NCI-H510A (cell line): ENCODE measurements around the gene UBE2N.
"Not testable (repeated sequence)": the region's sequence is repeated elsewhere in the genome, so short reads cannot be mapped to it uniquely, and the experiment has no call there.

Experiments used
- DNase-seq: peaks from one replicate; lab custom pipeline; 2025; lab: John Stamatoyannopoulos, UW

Gene UBE2N

DNA sequence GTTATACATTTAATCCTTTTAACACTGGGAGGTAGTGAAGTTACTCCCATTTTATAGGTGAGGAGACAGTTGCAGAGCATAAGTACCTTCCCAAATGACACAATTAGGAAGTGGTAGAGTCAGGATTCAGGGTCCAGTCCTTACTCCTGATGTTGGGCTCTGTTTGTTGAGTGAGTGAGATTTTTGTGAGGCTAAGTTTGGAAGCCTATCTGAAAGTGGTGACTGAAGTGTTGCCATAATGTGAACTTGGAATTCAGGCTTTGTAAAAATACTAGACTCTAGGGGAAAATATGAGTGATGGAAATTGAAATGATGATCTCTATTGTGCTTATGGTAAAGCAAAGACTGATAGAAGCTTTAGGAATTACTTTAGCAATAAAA, 61.8 kb downstream of the UBE2N start:
- no peak for DNase-seq

DNA sequence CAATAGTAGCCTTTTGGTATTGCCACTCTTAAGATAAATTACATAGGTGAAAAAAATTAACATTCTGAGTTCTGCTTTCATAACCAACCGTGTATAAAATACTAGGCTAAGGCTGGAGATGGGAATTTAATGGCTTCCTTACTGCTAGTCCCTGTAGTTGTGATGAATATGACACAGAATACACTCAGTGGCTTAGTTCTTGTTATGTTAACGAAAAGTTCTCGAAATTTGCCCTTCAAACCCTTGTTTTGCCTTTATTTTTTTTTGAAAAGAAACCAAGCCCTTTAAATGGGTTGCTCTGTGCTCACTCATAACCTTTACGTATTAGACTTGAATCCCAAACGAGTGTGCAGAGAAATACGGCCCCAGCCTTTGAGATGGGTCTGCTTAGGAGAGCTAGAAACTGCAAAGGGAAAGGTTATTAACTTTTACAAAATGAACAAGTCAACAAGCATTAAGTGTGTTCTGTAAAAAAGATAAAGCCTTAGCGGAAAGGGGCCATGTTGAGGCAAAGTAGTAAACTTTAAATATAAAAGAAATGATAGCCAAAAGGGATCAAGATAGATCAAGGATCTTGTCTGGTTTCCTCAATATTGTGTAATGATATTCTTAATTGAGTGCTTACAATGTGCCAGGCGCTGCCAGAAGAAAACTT, 62.3 kb downstream of the UBE2N start:
- DNase-seq, result no peak

DNA sequence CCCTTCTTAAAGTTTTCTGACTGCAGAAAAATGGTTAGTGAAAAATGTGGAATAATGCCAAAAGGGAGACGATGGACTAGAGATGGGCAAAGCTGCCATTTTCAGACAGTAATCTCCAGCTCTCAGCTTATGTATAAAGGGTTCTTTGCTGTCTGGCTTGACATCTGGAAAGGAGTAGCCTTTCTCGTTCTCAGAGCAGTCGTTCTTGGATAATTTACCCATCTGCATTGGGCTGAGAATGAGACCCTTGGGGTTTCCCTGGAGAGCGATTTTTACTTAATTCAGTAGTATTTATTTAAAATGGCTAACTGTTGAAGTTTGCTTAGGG, 62.8 kb downstream of the UBE2N start:
- no peak for DNase-seq

DNA sequence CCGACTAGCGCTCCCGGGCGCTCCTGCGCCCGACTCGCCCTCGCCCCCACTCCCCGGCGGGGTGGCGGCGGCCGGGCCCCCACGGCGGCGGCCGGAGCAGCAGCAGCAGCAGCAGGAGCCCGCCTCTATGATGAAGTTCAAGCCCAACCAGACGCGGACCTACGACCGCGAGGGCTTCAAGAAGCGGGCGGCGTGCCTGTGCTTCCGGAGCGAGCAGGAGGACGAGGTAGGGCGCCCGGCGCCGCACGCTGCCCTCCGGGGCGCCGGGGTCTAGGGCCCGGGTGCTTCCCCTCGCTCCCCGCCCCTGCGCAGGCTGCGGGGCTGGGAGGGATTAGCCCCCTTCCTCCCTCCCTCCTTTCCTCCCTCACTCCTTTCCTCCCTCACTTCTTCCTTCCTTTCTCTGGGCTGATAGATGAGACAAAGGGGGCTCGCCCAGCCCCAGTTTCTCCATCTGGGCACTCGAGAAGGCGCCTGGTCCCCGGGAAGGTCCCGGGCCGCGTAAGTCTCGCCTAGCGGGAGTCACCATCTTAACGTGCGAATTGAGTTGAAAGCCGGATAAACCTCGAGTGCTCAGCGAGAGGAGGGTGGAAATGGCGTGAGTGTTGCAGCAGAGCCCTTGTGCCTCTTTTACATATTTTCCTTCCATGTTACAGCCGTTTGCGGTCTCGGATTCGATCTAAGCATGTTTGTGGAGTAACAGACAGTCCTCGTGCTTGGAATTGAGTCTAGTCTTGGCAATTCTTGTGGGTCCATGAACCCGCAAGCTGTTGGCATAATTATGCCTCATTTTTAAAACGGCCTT, 63.4 kb downstream of the UBE2N start:
- DNase-seq, result not testable (repeated sequence)

DNA sequence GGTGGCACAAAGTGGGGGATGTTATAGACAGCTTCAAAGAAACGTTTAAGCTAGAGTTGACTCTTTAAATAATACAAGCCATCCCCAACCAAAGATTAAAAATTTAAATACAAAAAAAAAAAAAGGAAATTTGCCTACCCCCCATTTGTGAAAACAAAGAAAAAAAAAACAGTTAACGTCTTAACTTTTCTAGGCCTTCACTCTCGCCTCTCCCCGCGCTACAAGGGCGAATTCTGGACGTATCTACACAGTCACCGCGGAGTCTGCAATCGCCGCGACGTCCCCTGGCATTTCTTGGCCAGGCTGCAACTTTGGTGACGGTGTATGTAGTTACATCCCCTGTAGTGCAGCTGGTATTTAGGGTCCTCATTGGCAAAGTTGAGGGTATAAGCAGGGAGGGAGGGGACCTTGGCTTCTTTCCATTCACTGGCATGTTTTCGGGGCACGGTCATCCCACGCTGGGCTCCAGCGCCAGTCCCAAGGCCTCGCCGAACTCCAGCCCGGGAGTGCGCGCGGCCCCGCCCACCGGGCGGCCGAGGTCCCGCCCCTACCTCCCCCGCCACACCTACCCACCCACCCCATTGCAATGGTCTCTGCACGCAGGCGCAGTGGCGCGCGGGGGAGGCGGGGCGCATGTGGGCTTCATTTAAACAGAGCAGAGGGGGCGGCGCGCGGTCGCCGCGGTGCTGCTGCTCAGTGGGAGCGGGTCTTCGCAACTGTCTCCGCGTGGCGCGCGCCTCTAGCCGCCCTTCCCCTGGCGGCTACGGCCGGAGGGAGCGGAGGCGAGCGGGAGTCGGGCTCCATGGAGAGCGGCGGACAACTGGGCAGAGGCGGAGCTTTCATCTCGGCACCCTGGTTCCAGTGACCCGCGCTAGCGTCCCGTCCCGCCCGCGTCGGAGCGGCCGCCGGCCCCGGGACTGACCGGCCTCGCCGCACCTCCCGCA, 64.2 kb downstream of the UBE2N start, which contains the start of gene NUDT4:
NUDT4 (plus strand) TSS at position 674 of the 944 bp plus-strand sequence. CDS start 398 bp downstream, outside the sequence.
- peak; percentile 83 for DNase-seq

DNA sequence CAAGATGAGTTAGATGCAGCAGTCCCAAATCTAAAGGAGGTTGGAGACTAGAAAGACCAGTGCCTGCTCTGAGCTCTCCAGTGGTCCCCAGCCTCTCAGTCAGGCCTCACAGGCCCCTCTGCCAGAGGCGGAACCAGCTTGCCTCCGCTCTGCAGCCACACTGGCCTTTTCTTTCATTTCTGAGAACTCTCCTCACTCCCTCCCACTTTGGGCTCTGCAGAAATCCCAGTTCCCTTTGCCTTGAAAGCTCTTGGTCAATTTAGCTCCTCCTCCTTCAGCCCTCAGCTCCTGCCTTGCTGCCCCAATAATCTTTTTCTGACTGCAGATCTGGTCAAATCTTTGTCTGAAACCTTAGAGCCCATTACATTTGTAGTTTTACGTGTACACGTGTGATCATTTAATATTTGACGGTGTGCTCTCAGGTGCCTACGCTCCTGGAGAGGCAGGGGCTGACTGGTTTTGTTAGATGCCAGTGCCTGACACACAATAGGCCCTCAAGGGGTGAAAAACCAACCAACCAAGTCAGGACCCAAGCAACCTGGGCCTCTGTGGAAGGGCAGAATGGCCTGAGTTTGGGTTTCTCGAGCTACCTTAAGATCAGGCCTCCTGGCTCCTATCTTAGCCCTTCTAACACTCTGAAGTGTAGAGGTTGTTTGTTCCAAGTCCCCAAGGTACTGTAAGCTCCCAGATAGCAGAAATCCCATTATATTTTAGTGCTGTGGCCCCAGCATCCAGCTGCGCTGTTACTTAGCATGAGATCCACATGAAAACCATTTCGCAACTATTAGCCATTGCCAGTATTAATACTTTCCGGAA, 65.1 kb downstream of the UBE2N start:
- no peak for DNase-seq

DNA sequence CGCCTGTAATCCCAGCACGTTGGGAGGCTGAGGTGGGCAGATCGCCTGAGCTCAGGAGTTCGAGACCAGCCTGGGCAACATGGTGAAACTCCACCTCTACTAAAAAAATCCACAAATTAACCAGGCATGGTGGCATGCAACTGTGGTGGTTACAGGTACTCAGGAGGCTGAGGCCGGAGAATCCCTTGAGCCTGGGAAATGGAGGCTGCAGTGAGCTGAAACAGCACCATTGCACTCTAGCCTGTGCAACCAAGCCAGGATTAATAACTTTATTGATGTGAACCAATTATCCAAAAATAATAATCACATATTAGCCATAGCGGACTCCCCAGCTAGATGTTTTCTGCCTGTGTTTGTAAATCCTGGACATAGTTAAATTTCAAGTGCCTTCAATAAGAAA, 65.8 kb downstream of the UBE2N start:
- no peak for DNase-seq

DNA sequence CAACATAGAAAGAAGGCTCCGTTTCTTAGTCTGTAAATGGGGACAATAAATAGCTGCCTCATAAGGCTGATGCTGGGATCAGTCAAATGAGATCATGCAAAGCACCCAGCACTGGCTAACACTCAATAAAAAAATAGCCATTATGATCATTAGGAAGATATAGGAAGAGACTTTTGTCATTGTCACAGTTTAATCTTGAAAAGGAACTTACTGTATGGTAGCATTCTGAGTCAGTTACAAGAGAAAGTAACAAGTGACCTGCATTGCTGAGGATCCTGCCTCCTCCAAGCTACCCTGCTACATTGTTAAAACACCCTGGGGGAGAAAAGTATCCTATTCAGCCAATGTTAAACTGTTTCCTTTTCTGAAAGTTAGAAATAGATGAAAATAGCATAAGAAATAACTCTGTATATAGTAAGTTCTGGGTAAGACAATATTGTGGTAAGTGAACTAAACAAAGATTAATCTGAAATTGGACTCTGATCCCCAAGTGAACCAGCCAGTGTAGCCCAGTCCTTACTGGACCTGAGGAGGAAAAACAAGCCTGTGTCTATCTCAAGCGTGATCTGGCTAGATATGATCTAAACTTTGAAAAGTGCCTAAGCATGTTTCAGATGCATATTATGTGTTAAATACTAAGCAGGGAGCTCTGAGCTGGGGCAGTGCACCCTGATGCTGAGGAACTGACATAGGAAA, 67.6 kb downstream of the UBE2N start:
- DNase-seq, result no peak

DNA sequence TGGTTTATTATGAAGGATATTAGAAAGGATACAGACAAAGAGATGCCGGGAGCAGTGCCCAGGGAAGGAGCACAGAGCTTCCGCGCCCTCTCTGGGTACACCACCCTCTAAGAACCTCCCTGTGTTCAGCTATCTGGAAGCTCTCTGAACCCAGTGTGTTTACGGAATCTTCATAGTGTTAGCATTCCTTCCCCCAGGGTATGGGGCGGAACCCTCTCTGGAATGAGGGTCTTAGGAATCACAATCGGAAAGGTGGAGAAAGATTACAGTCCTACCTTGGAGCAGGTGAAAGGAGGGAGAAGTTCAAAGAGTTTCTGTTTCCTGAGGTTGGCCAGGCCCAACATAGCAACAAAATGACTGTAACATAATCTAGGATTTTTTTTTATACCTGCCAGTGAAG, 70.8 kb downstream of the UBE2N start:
- no peak for DNase-seq

DNA sequence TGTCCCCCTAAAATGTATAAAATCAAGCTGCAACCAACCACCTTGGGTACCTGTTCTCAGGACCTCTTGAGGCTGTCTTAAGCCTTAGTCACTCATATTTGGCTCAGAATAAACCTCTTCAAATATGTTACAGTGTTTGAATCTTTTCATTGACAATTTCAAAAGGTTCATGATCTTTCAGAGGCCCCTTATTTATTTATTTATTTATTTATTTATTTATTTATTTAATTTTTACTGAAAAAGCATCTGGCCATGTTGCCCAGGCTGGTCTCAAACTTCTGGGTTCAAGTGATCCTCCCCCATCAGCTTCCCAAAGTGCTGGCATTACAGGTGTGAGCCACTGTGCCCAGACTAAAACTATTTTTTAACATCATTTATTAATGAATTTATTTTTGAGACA, 72.2 kb downstream of the UBE2N start:
- no peak for DNase-seq

DNA sequence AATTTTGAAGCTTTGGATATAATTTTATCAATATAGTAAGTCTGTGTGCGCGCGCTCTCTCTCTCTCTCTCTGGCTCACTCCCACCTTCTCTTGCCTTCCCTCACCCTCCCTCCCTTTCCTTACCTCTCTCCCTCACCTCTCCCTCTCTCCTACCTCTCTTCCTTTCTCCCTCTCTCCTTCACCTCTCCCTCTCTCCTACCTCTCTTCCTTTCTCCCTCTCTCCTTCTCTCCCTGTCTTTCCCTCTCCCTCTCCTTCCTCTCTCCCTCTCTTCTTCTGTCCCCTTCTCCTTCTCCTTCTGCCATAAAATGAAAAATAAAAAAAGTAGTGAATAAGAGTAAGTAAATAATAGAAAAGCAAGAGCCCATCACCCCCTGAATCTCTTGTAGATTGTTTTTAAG, 73.0 kb downstream of the UBE2N start:
- no peak for DNase-seq

DNA sequence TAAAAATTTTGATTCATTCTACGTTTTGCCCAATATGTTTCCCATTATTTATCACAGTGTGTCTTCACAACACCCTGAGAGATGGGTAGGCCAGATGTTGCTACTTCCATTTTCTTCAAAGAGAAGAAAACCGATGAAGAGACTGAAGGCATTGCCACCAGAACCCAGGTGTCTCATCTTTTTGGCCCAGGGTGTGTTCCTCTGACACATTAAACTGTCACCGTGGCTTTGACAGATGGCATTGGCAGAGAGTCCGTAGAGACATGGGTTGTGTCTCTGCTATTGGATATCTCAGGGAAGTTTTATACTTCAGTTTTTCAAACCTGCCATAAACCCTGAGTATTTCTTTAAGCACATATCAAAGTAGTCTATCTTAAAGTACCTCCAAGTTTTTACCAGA, 75.3 kb downstream of the UBE2N start:
- DNase-seq, result no peak

DNA sequence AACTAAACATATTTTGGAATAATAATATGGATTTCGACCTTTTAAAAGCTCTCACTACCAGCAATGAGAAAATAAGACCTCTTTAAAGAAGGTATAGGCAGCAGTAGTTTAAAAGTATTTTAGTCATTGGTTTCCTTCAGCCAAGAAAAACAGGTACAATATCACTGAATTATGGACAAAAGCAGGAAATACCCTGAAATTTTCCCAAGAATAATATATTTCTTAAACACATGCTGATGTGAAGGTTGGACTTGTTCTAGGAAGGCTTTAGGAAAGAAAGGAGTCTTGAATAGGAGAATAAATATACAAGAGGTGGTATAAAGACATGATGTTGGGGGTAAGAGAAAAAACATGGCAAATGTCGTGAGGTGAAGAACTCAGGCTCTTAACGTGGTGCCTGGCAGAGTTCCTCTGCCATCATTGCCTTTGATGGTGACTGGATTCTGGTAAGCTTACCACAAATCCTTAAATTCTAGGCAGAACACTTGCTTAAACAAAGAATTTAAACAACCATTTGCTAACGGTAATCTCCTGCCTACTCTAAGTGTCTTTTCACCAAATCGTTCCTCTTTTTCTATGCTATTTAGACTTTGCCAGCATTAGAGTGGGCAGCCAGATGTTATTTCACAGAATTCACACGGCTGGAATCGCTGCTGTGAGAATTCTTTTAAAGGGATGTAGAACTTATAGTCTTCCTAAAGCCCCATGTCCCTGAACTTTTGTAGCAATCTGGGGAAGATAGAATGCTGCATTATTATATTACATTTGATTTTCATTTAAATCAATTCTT, 75.9 kb downstream of the UBE2N start:
- no peak for DNase-seq

DNA sequence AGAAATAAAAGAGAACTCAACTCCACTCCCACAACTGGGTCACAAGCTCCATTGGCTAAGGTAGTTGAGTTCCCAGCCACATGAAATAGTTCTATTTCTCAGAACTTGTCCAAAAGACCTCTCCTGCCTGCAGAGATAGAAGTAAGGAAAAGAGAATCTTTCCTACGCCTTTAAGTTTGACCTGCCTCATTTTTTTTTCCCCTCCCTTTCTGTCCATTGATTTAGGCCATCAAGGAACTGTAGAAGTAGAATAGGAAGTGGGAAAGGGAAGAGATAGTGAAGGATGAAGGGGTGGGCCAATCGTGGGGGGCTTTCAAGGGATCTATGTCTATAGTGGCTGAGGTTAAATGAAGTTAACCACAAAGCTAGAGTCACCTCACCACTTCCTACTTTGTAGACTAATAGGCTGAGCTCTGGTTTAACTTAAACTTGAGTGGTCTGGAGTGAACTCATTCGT, 77.9 kb downstream of the UBE2N start:
- DNase-seq, result no peak

DNA sequence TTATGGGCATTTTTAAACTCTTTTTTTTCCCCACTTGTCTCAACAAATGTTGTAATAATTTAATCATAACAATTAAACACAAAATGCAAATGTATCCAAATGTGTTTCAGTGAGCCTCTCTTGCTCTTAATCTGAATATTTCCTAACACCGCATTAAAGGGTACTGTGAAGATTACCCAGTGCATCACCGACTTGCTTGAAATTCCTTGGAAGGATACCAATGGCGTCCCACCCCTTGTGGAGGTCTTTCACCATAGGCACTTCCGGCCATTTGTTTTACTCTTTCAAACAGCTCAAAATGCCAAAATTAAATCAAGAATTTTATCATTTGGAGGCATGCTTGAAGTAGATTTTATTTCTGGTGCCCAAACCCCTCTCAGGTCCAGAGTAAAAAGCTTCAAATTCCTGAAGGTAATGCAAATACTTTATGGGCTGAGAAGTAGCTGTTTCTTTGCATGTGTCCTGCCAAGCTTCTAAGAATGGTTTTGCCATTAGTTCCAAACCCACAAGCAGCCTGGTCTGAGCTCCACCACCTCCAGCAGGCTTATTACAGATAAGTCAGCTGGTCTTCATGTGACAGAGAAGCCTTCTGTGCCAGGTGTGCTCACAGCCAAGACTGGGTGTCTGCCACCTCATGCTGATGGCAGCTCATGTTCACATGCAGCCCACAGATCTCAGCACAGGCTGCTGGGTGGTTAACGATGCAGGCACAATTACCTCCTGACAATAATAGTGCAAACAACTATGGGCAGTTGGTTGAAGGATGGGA, 80.4 kb downstream of the UBE2N start:
- no peak for DNase-seq

DNA sequence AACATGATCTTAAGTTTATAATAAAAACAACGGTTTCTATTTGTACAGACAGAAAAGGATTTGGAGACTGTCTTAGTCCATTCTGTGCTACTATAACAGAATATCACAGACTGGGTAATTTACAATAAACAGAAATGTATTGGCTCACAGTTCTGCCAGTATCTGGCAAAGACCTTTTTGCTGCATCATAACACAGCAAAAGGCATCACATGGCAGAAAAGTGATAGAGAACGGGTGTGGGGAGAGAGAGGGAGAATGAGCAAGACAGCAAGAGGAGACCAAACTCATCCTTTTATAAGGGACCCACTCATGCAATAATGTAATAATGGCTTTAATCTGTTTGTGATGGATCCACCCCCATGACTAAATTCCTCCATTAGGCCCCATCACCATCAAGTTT, 81.1 kb downstream of the UBE2N start:
- DNase-seq, result no peak

DNA sequence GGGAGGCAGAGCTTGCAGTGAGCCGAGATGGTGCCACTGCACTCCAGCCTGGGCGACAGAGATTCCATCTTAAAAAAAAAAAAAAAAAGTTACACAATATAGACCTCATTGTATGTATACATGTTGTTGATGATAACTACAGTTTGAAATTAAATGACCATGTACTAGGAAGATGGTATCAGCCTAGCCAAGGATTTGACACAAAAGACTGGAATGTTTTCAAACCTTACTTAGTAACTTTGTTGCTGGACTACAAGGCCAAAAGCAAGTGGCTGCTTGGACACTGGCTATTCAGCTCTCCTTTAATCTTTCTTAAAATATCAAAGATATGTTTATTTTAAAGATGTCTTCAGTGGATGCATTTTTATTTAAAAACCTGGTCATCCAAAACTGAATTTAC, 82.9 kb downstream of the UBE2N start:
- DNase-seq, result no peak

DNA sequence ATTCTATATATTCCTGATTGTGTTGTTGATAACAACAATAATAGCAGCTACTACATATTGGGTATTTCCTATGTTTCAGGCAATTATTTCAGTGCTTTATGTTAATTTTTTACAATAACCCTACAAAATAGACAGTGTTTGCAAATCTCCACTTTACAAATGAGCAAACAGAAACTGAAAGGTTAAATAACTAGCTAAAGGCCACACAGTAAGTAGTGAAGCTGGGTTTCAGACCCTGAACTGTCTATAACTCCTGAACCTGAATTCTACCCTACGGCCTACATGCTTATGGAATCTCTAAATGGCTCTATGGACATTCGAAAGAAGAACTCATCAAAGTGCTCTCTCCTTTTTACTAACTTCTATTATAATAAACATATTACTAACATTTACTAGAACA, 83.7 kb downstream of the UBE2N start:
- no peak for DNase-seq

DNA sequence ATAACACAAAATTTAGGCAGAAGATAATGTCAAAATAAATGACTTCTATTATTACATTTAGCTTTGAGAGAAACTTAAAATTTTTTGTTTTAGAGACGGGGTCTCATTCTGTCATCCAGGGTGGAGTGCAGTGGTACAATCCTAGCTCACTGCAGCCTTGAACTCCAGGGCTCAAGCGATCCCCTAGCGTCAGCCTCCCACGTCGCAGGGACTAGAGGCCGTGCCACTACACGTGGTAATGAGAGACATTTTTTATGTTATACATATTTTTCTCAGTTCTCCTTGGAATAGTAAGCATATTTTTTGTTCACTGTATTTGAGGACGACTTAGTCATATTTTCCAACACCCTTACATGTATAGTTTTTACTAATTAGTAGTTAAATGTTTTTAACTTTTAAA, 85.5 kb downstream of the UBE2N start:
- DNase-seq, result no peak
